Panc1 (cell line): ENCODE data around the gene BHLHA15.

Experiments
- CTCF ChIP-seq: fragments of 450-650 bp; IDR thresholded peaks from 2 replicates; pipeline ENCODE4 v1.5.1; 2017; ENCODE audit warnings: mild to moderate bottlenecking
- POLR2AphosphoS5 ChIP-seq: IDR thresholded peaks from 2 replicates; pipeline ENCODE4 v1.6.1; 2012; ENCODE audit warnings: mild to moderate bottlenecking, low read depth, low read length, moderate library complexity
- SIN3A ChIP-seq: IDR thresholded peaks from 2 replicates; pipeline ENCODE4 v1.6.1; 2012; ENCODE audit warnings: low read depth, mild to moderate bottlenecking, low read length, moderate library complexity, borderline replicate concordance; ENCODE audit not compliant: insufficient read depth
- TCF7L2 ChIP-seq: IDR thresholded peaks from 2 replicates; pipeline ENCODE4 v1.6.1; 2011; ENCODE audit warnings: mild to moderate bottlenecking, low read depth, low read length, inconsistent platforms
- TF ChIP-seq, protein P1 (sequence below), 2 experiments: IDR thresholded peaks; 2 replicates each; pipeline ENCODE4 v1.6.1; 2011 to 2012; ENCODE audit warnings: low read depth in 2 of 2, control low read depth in 1 of 2, low read length in 1 of 2, mild to moderate bottlenecking in 1 of 2, moderate library complexity in 1 of 2; ENCODE audit not compliant: insufficient read depth in 1 of 2

DNA sequence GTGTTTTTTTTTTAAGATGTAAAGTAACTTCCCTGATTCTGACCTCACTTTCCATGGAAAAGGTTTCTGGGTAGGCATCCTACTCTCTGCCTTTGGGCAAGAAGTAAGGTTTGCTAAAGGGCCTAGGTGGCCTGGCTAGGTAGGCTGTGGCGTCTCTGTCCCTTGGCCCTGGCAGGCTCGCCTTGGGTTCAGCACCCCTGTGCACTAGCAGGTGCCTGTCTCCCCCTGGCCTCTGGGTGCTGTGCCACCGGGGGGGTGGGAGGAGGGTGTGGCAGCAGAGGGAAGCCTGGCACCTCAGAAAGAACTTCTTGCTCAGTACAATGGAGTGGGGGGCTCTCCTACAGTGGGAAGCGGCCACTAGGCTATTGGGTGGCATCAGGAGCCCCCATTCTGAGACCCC lies 26.8 kb downstream of the BHLHA15 start:
- TF ChIP-seq, protein P1, sequence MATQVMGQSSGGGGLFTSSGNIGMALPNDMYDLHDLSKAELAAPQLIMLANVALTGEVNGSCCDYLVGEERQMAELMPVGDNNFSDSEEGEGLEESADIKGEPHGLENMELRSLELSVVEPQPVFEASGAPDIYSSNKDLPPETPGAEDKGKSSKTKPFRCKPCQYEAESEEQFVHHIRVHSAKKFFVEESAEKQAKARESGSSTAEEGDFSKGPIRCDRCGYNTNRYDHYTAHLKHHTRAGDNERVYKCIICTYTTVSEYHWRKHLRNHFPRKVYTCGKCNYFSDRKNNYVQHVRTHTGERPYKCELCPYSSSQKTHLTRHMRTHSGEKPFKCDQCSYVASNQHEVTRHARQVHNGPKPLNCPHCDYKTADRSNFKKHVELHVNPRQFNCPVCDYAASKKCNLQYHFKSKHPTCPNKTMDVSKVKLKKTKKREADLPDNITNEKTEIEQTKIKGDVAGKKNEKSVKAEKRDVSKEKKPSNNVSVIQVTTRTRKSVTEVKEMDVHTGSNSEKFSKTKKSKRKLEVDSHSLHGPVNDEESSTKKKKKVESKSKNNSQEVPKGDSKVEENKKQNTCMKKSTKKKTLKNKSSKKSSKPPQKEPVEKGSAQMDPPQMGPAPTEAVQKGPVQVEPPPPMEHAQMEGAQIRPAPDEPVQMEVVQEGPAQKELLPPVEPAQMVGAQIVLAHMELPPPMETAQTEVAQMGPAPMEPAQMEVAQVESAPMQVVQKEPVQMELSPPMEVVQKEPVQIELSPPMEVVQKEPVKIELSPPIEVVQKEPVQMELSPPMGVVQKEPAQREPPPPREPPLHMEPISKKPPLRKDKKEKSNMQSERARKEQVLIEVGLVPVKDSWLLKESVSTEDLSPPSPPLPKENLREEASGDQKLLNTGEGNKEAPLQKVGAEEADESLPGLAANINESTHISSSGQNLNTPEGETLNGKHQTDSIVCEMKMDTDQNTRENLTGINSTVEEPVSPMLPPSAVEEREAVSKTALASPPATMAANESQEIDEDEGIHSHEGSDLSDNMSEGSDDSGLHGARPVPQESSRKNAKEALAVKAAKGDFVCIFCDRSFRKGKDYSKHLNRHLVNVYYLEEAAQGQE (IDR thresholded peaks at IDR 0.05; ENCODE audit: insufficient read depth in 1 of 2, low read depth in 2 of 2, low read length in 1 of 2) = no peak
- TF ChIP-seq CTCF = no peak
- TF ChIP-seq SIN3A = no peak
- TF ChIP-seq POLR2AphosphoS5 = no peak
- TF ChIP-seq TCF7L2 = no peak
